Aorta (tissue), 5 donors: ENCODE data around the gene CACNA1D. TPM values are rescaled to one million over a fixed set of nuclear protein-coding genes. Genes with fewer than 3 reads are reported as not detected.

ENCODE experiments used
- ATAC-seq: fragments of 200-7000 bp; cut with Tn5 transposase; one replicate; pipeline ENCODE4 v1.9.1; 2022; ENCODE audit warnings: moderate library complexity; ENCODE audit not compliant: low FRiP score
- DNase-seq, 2 donors: peaks; one replicate each; pipeline ENCODE4 v3.0.0-alpha.2; 2020
- H3K27ac ChIP-seq, 2 donors: one replicate each; pipeline ENCODE4 v1.5.1; 2013; ENCODE audit warnings: low read length in 2 of 2, mild to moderate bottlenecking in 2 of 2, moderate library complexity in 2 of 2, control low read depth in 1 of 2, inconsistent platforms in 1 of 2, low read depth in 1 of 2
- H3K27me3 ChIP-seq, 2 donors: one replicate each; pipeline ENCODE4 v1.6.1; 2013; ENCODE audit warnings: control low read depth in 1 of 2, low read length in 1 of 2, mild to moderate bottlenecking in 1 of 2, moderate library complexity in 1 of 2; ENCODE audit not compliant: insufficient read depth in 2 of 2, control insufficient read depth in 1 of 2
- H3K36me3 ChIP-seq, 2 donors: one replicate each; pipeline ENCODE4 v1.6.1; 2013; ENCODE audit warnings: control low read depth in 1 of 2, low read length in 1 of 2, mild to moderate bottlenecking in 1 of 2; ENCODE audit not compliant: insufficient read depth in 2 of 2, control insufficient read depth in 1 of 2
- H3K4me1 ChIP-seq, 2 donors: one replicate each; pipeline ENCODE4 v1.6.1; 2013; ENCODE audit warnings: low read length in 2 of 2, control low read depth in 1 of 2, mild to moderate bottlenecking in 1 of 2, moderate library complexity in 1 of 2; ENCODE audit not compliant: insufficient read depth in 2 of 2, control insufficient read depth in 1 of 2
- H3K4me3 ChIP-seq, 2 donors: one replicate each; pipeline ENCODE4 v1.5.1; 2013; ENCODE audit warnings: low read length in 2 of 2, control low read depth in 1 of 2, mild to moderate bottlenecking in 1 of 2
- H3K9me3 ChIP-seq: one replicate; pipeline ENCODE4 v1.6.1; 2013; ENCODE audit warnings: mild to moderate bottlenecking, low read length; ENCODE audit not compliant: control insufficient read depth
- WGBS, 2 donors: extraction: QIAGEN DNeasy Blood & Tissue Kit; methylation state at CpG; one replicate each; pipeline ENCODE4 v1.1.7; 2013; 5-methylcytosine and 5-hydroxymethylcytosine counted together
- intact Hi-C, 2 donors: fragments of 100-400 bp; cut with DNase I; formaldehyde crosslinking; loops; one replicate each; pipeline versions ENCODE4 v1.14.2 to v1.15.0; 2022
- polyA plus RNA-seq, 2 donors: library from polyadenylated mRNA; stranded (reverse); fragments of 200-250 nt; gene quantifications; one replicate each; pipeline ENCODE4 v1.2.3, GENCODE V29; 2013
- total RNA-seq, 2 donors: library from RNA; stranded (reverse); fragmentation: NEBNext Ultra II Directional; extraction: Animal tissue kit (Norgen Biotek cat#: 25700); gene quantifications; one replicate each; pipeline ENCODE4 v1.2.1, GENCODE V29; 2021
- donor health status: healthy with polysubstance abuse.
- donor health status: Bipolar disorder and iron deficiency.
- donor health status: DM: no; HTN: no; CAD: no.
- donor health status: DM: no; HTN: no; CAD: no.
- donor health status: DM: yes; HTN: yes; CAD: no.

Gene CACNA1D
- total and polyA plus RNA-seq, 4 donors: 0.25 to 7.4 (median 0.78) TPM; not detected in 1

- no peak overlapping the region for H3K27ac ChIP-seq
- intact Hi-C loops: no loop called here
- H3K36me3 ChIP-seq: no peaks in the 10 kb centered on the region
- no peaks in the 10 kb centered on the region for H3K27me3 ChIP-seq
- no peaks in the 10 kb centered on the region for H3K4me1 ChIP-seq
- DNase-seq (no peak), ATAC-seq (no peak)
- H3K9me3 ChIP-seq: no peaks in the 10 kb centered on the region
- WGBS, 2 donors: 80 to 83% methylated on average over 2 of the region's 2 CpGs
- no peak overlapping the region for H3K4me3 ChIP-seq
Observed at GRCh38 chr3:53689681-53690080, 195.3 kb downstream of the CACNA1D start.

- Histone ChIP-seq H3K36me3 (no peaks in the 10 kb centered on the region), H3K4me1 (no peaks in the 10 kb centered on the region), H3K27ac (no peak overlapping the region), H3K27me3 (no peaks in the 10 kb centered on the region), H3K4me3 (no peak overlapping the region), H3K9me3 (no peaks in the 10 kb centered on the region)
- 82 to 85% methylated on average over 7 of the region's 7 CpGs for WGBS, 2 donors
- intact Hi-C loops: no loop called here
- DNase-seq: no peak
- no peak for ATAC-seq
Observed at GRCh38 chr3:53690521-53690920, 196.1 kb downstream of the CACNA1D start.

GRCh38 chr3:53691349-53691748 lies 196.9 kb downstream of the CACNA1D start:
- no peak overlapping the region for H3K27ac ChIP-seq
- intact Hi-C loops: no loop called here
- H3K9me3 ChIP-seq: no peaks in the 10 kb centered on the region
- DNase-seq (no peak), ATAC-seq (no peak)
- 96 to 98% methylated on average over 2 of the region's 2 CpGs for WGBS, 2 donors
- no peaks in the 10 kb centered on the region for H3K4me1 ChIP-seq
- no peaks in the 10 kb centered on the region for H3K27me3 ChIP-seq
- H3K4me3 ChIP-seq: no peak overlapping the region
- H3K36me3 ChIP-seq: no peaks in the 10 kb centered on the region

- Histone ChIP-seq H3K4me3 (no peak overlapping the region), H3K27ac (no peak overlapping the region), H3K4me1 (no peaks in the 10 kb centered on the region), H3K27me3 (no peaks in the 10 kb centered on the region), H3K9me3 (no peaks in the 10 kb centered on the region), H3K36me3 (no peaks in the 10 kb centered on the region)
- intact Hi-C loops: no loop called here
- 90% methylated on average over 3 of the region's 3 CpGs for WGBS, 2 donors
- ATAC-seq: no peak
- DNase-seq: no peak
Observed at GRCh38 chr3:53691885-53692284, 197.5 kb downstream of the CACNA1D start.

GRCh38 chr3:53693451-53693850 lies 199.0 kb downstream of the CACNA1D start:
- intact Hi-C loops: no loop called here
- H3K9me3 ChIP-seq: no peaks in the 10 kb centered on the region
- no peak overlapping the region for H3K4me3 ChIP-seq
- 76 to 77% methylated on average over 2 of the region's 2 CpGs for WGBS, 2 donors
- no peaks in the 10 kb centered on the region for H3K36me3 ChIP-seq
- H3K27me3 ChIP-seq: no peaks in the 10 kb centered on the region
- H3K27ac ChIP-seq: no peak overlapping the region
- no peaks in the 10 kb centered on the region for H3K4me1 ChIP-seq
- ATAC-seq: no peak
- no peak for DNase-seq

GRCh38 chr3:53694046-53694445 lies 199.6 kb downstream of the CACNA1D start:
- no peak for ATAC-seq
- Histone ChIP-seq H3K27ac (no peak overlapping the region), H3K36me3 (no peaks in the 10 kb centered on the region), H3K4me1 (no peaks in the 10 kb centered on the region), H3K4me3 (no peak overlapping the region), H3K27me3 (no peaks in the 10 kb centered on the region), H3K9me3 (no peaks in the 10 kb centered on the region)
- DNase-seq: no peak
- WGBS, 2 donors: 85 to 90% methylated on average over 4 of the region's 4 CpGs
- intact Hi-C loops: no loop called here

GRCh38 chr3:53694666-53695323 lies 200.4 kb downstream of the CACNA1D start:
- 74 to 77% methylated on average over 15 of the region's 15 CpGs for WGBS, 2 donors
- ATAC-seq: no peak
- Histone ChIP-seq H3K4me1 (no peaks in the 10 kb centered on the region), H3K27me3 (no peaks in the 10 kb centered on the region), H3K4me3 (no peak overlapping the region), H3K36me3 (no peaks in the 10 kb centered on the region), H3K9me3 (no peaks in the 10 kb centered on the region), H3K27ac (no peak overlapping the region)
- no peak for DNase-seq
- intact Hi-C loops: no loop called here

- H3K27me3 ChIP-seq: no peaks in the 10 kb centered on the region
- H3K4me1 ChIP-seq: no peaks in the 10 kb centered on the region
- H3K36me3 ChIP-seq: no peaks in the 10 kb centered on the region
- H3K4me3 ChIP-seq: no peak overlapping the region
- intact Hi-C loops: no loop called here
- ATAC-seq (no peak), DNase-seq (no peak)
- WGBS, 2 donors: 79 to 88% methylated on average over 7 of the region's 7 CpGs
- H3K9me3 ChIP-seq: no peaks in the 10 kb centered on the region
- no peak overlapping the region for H3K27ac ChIP-seq
Observed at GRCh38 chr3:53695324-53695690, 200.9 kb downstream of the CACNA1D start.

GRCh38 chr3:53696401-53697172 lies 202.2 kb downstream of the CACNA1D start:
- ATAC-seq (peak; percentile 68), DNase-seq (no peak)
- intact Hi-C loops: no loop called here
- Histone ChIP-seq H3K4me1 (no peaks in the 10 kb centered on the region), H3K27ac (no peak overlapping the region), H3K9me3 (no peaks in the 10 kb centered on the region), H3K4me3 (no peak overlapping the region), H3K27me3 (no peaks in the 10 kb centered on the region), H3K36me3 (no peaks in the 10 kb centered on the region)
- 74 to 75% methylated on average over 4 of the region's 4 CpGs for WGBS, 2 donors
